Smooth muscle cell (in vitro differentiated cells): ENCODE data around the gene NDUFV1. TPM values are rescaled to one million over a fixed set of nuclear protein-coding genes. Genes with fewer than 3 reads are reported as not detected.
"Not testable (repeated sequence)": the region's sequence is repeated elsewhere in the genome, so short reads cannot be mapped to it uniquely, and the experiment has no call there.

Source experiments
- DNase-seq: peaks from one replicate; lab custom pipeline; 2025; ENCODE audit not compliant: unreplicated experiment; lab: John Stamatoyannopoulos, UW
- H2AFZ ChIP-seq: fragments of 200-600 bp; sonication (generic); 2 replicates; pipeline ENCODE4 v1.6.0; 2016; ENCODE audit warnings: antibody characterized with exemption, low read depth, mild to moderate bottlenecking
- H3F3A ChIP-seq: fragments of 200-600 bp; sonication (generic); 2 replicates; pipeline ENCODE4 v1.6.0; 2017; ENCODE audit warnings: antibody characterized with exemption, low read depth
- H3K27ac ChIP-seq: fragments of 200-600 bp; sonication (generic); 2 replicates; pipeline ENCODE4 v1.5.1; 2016; ENCODE audit warnings: low read depth, mild to moderate bottlenecking
- H3K27me3 ChIP-seq: fragments of 200-600 bp; sonication (generic); 2 replicates; pipeline ENCODE4 v1.6.1; 2016; ENCODE audit warnings: low read depth, mild to moderate bottlenecking
- H3K36me3 ChIP-seq: fragments of 200-600 bp; sonication (generic); 2 replicates; pipeline ENCODE4 v1.5.1; 2016; ENCODE audit warnings: low read depth
- H3K4me1 ChIP-seq: fragments of 200-600 bp; sonication (generic); 2 replicates; pipeline ENCODE4 v1.5.1; 2016; ENCODE audit warnings: low read depth
- H3K4me2 ChIP-seq: fragments of 200-600 bp; sonication (generic); 2 replicates; pipeline ENCODE4 v1.6.0; 2016; ENCODE audit warnings: mild to moderate bottlenecking
- H3K4me3 ChIP-seq: fragments of 200-600 bp; sonication (generic); 2 replicates; pipeline ENCODE4 v1.5.1; 2016; ENCODE audit warnings: mild to moderate bottlenecking
- H3K79me2 ChIP-seq: fragments of 200-600 bp; sonication (generic); 2 replicates; pipeline ENCODE4 v1.6.0; 2016; ENCODE audit warnings: low read depth, mild to moderate bottlenecking
- H3K9ac ChIP-seq: fragments of 200-600 bp; sonication (generic); 2 replicates; pipeline ENCODE4 v1.6.0; 2016; ENCODE audit warnings: low read depth
- H3K9me3 ChIP-seq: fragments of 200-600 bp; sonication (generic); replicated peaks from 2 replicates; pipeline ENCODE4 v1.5.1; 2016; ENCODE audit warnings: low read depth
- H4K20me1 ChIP-seq: fragments of 200-600 bp; sonication (generic); 2 replicates; pipeline ENCODE4 v1.6.0; 2016; ENCODE audit warnings: low read depth
- CTCF ChIP-seq: fragments of 200-600 bp; sonication (generic); IDR thresholded peaks from 2 replicates; pipeline ENCODE4 v1.5.1; 2017; ENCODE audit warnings: borderline replicate concordance, mild to moderate bottlenecking, antibody characterized with exemption; ENCODE audit not compliant: insufficient read depth, poor library complexity, severe bottlenecking
- WGBS: methylation state at CpG from one replicate; pipeline ENCODE4 v1.1.7; 2016; ENCODE audit warnings: low lambda C conversion rate; 5-methylcytosine and 5-hydroxymethylcytosine counted together
- polyA plus RNA-seq: library from polyadenylated mRNA; unstranded; fragments of >200 nt; fragmentation: Nextera tagmentation; extraction: Ambion mirVana; gene quantifications from 2 replicates; pipeline ENCODE4 v1.2.1, GENCODE V29; 2016
- total RNA-seq: library from RNA; depleted of rRNA; stranded (reverse); fragments of >200 nt; gene quantifications from 2 replicates; pipeline ENCODE4 v1.2.3, GENCODE V29; 2014

Gene NDUFV1
- total and polyA plus RNA-seq, 2 experiments from 2014 or later, result 111 to 201 TPM

GRCh38 chr11:67562963-67563704 is 43.6 kb upstream of the NDUFV1 start:
- peak overlapping the region; percentile 95 for H3K9ac ChIP-seq
- no peaks in the 10 kb centered on the region for H3K9me3 ChIP-seq
- H3K4me1 ChIP-seq, result peaks cover 12% of the 10 kb centered on the region
- 67% methylated on average over 10 of the region's 10 CpGs for WGBS
- H2AFZ ChIP-seq, result peak overlapping the region; percentile 34
- no peaks in the 10 kb centered on the region for H3K36me3 ChIP-seq
- no peaks in the 10 kb centered on the region for H3K79me2 ChIP-seq
- H3K4me3 ChIP-seq, result no peak overlapping the region
- peak overlapping the region; percentile 51 for H3K4me2 ChIP-seq
- peaks cover 7% of the 10 kb centered on the region for H3F3A ChIP-seq
- DNase-seq, result no peak
- H3K27ac ChIP-seq, result peak overlapping the region; percentile 98
- H3K27me3 ChIP-seq, result no peaks in the 10 kb centered on the region
- no peak for TF ChIP-seq CTCF
- H4K20me1 ChIP-seq, result no peaks in the 10 kb centered on the region

GRCh38 chr11:67563705-67564114 is 43.0 kb upstream of the NDUFV1 start:
- Histone ChIP-seq H3K4me2 (peak overlapping the region; percentile 70), H3K4me1 (peaks cover 12% of the 10 kb centered on the region), H3K27ac (peak overlapping the region; percentile 98), H3K9ac (peak overlapping the region; percentile 95)
- not testable (repeated sequence) for H2AFZ ChIP-seq, H4K20me1 ChIP-seq, H3K9me3 ChIP-seq, H3K4me3 ChIP-seq, H3K36me3 ChIP-seq, DNase-seq, H3K27me3 ChIP-seq, H3K79me2 ChIP-seq, H3F3A ChIP-seq
- WGBS, result 23% methylated on average over 11 of the region's 11 CpGs

GRCh38 chr11:67564230-67564629 is 42.5 kb upstream of the NDUFV1 start:
- Histone ChIP-seq H3K27me3 (no peaks in the 10 kb centered on the region), H3K4me3 (no peak overlapping the region), H3K9ac (peak overlapping the region; percentile 90), H3K79me2 (no peaks in the 10 kb centered on the region), H3K27ac (peak overlapping the region; percentile 98), H4K20me1 (no peaks in the 10 kb centered on the region), H2AFZ (no peak overlapping the region), H3K36me3 (no peaks in the 10 kb centered on the region), H3K4me1 (peaks cover 12% of the 10 kb centered on the region), H3K9me3 (no peaks in the 10 kb centered on the region), H3F3A (peaks cover 7% of the 10 kb centered on the region), H3K4me2 (peak overlapping the region; percentile 70)
- WGBS, result 82% methylated on average over 4 of the region's 4 CpGs
- DNase-seq, result no peak
- TF ChIP-seq CTCF, result no peak

- no peak overlapping the region for H3K4me3 ChIP-seq
Observed at GRCh38 chr11:67571443-67571842, 35.3 kb upstream of the NDUFV1 start.

More at GRCh38 chr11:67571443-67571842, 35.3 kb upstream of the NDUFV1 start:
- no peaks in the 10 kb centered on the region for H3K4me1 ChIP-seq
- H3F3A ChIP-seq, result no peaks in the 10 kb centered on the region
- no peak for TF ChIP-seq CTCF
- H3K27me3 ChIP-seq, result no peaks in the 10 kb centered on the region
- no peaks in the 10 kb centered on the region for H3K9me3 ChIP-seq
- WGBS, result 64% methylated on average over 6 of the region's 6 CpGs
- DNase-seq, result no peak
- H3K27ac ChIP-seq, result no peak overlapping the region
- H2AFZ ChIP-seq, result no peak overlapping the region
- no peaks in the 10 kb centered on the region for H3K36me3 ChIP-seq
- H3K79me2 ChIP-seq, result no peaks in the 10 kb centered on the region
- H3K4me2 ChIP-seq, result no peak overlapping the region
- H3K9ac ChIP-seq, result no peak overlapping the region
- no peaks in the 10 kb centered on the region for H4K20me1 ChIP-seq
